Lower leg skin (tissue), 3 donors: ENCODE measurements around the gene KCNA3.

Source experiments
- CTCF ChIP-seq, 3 donors: fragments of 450-650 bp; IDR thresholded peaks; one replicate each; pipeline ENCODE4 v1.5.1; 2016; ENCODE audit warnings: antibody characterized with exemption in 3 of 3, mild to moderate bottlenecking in 3 of 3, moderate library complexity in 2 of 3
- POLR2A ChIP-seq, 2 donors: fragments of 450-650 bp; IDR thresholded peaks; one replicate each; pipeline ENCODE4 v1.6.1; 2016 to 2017; ENCODE audit warnings: antibody characterized with exemption in 2 of 2, mild to moderate bottlenecking in 1 of 2, moderate library complexity in 1 of 2

GRCh38 chr1:110673805-110674336, 869 bp downstream of the KCNA3 start:
- TF ChIP-seq CTCF (IDR thresholded peaks at IDR 0.05): no peak
- TF ChIP-seq POLR2A (IDR thresholded peaks at IDR 0.05): no peak
